GM06990 (cell line): ENCODE data around the gene HOMER1.

Experiments used
- DNase-seq: peaks from one replicate; pipeline ENCODE4 v3.0.0-alpha.2; 2011; ENCODE audit not compliant: insufficient read length; ENCODE audit errors: extremely low read depth
- H3K27me3 ChIP-seq: replicated peaks from 2 replicates; pipeline ENCODE4 v1.6.0; 2011; ENCODE audit warnings: low read length; ENCODE audit not compliant: control insufficient read depth, insufficient read depth
- H3K36me3 ChIP-seq: 2 replicates; pipeline ENCODE4 v1.5.1; 2011; ENCODE audit warnings: low read length; ENCODE audit not compliant: control insufficient read depth, insufficient read depth
- H3K4me3 ChIP-seq: replicated peaks from 2 replicates; pipeline ENCODE4 v1.5.1; 2011; ENCODE audit warnings: low read depth, mild to moderate bottlenecking, control low read depth, low read length
- TF ChIP-seq, protein P1 (sequence below): IDR thresholded peaks from 2 replicates; pipeline ENCODE4 v1.5.1; 2011; ENCODE audit warnings: low read length, control low read depth, mild to moderate bottlenecking, inconsistent platforms; ENCODE audit not compliant: insufficient read depth, poor library complexity, severe bottlenecking

The HOMER1 gene

GRCh38 chr5:79423296-79423695 lies 90.6 kb downstream of the HOMER1 start:
- no peak overlapping the region for H3K4me3 ChIP-seq
- no peaks in the 10 kb centered on the region for H3K27me3 ChIP-seq
- TF ChIP-seq, protein P1, sequence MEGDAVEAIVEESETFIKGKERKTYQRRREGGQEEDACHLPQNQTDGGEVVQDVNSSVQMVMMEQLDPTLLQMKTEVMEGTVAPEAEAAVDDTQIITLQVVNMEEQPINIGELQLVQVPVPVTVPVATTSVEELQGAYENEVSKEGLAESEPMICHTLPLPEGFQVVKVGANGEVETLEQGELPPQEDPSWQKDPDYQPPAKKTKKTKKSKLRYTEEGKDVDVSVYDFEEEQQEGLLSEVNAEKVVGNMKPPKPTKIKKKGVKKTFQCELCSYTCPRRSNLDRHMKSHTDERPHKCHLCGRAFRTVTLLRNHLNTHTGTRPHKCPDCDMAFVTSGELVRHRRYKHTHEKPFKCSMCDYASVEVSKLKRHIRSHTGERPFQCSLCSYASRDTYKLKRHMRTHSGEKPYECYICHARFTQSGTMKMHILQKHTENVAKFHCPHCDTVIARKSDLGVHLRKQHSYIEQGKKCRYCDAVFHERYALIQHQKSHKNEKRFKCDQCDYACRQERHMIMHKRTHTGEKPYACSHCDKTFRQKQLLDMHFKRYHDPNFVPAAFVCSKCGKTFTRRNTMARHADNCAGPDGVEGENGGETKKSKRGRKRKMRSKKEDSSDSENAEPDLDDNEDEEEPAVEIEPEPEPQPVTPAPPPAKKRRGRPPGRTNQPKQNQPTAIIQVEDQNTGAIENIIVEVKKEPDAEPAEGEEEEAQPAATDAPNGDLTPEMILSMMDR: no peak
- H3K36me3 ChIP-seq: no peaks in the 10 kb centered on the region
- DNase-seq: no peak

DNA sequence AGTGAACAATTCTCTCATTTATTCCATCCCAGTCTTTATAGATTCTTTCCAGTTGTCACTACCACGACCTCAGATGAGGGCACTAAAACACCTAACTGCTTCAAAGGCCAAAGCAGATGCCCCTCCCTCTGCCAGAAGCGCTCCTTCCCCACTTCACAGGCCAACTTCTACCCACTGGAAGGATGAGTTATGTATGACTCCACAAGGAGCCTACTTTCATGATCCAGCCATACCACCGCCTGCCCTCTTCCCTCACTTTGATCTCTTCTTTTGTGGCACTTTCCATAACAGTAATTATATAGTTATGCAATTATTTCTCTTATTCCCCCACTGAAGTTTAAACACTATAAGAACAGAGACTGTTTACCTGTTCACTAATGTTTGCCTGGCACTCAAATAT lies 93.7 kb downstream of the HOMER1 start:
- H3K4me3 ChIP-seq: no peak overlapping the region
- TF ChIP-seq, protein P1: no peak
- no peaks in the 10 kb centered on the region for H3K36me3 ChIP-seq
- no peak for DNase-seq
- no peaks in the 10 kb centered on the region for H3K27me3 ChIP-seq

DNA sequence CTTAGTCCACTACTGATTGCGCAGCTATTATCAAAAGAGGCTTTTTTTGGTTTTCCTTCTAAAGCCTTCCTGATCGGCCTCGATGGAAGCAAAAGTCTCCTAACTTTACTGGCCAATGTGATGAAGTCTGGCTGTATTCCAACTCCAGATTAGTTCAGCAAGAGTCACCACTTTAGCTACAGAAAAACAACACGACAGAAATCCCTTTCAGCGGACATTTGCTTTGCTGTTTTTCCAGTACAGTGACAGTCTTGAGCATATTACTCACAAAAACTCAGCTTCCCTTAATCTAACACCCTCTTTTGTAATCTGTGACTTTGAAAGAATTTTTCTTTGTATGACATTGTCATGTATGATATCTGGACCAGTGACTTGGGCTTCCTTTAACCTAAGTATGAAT lies 95.7 kb downstream of the HOMER1 start:
- Histone ChIP-seq H3K36me3 (no peaks in the 10 kb centered on the region), H3K27me3 (no peaks in the 10 kb centered on the region), H3K4me3 (no peak overlapping the region)
- DNase-seq: no peak
- TF ChIP-seq, protein P1: no peak

- DNase-seq: no peak
- Histone ChIP-seq H3K36me3 (no peaks in the 10 kb centered on the region), H3K27me3 (no peaks in the 10 kb centered on the region), H3K4me3 (no peak overlapping the region)
- TF ChIP-seq, protein P1: no peak
These were observed 96.4 kb downstream of the HOMER1 start for GRCh38 chr5:79417495-79417894.

- peak; percentile 31 for DNase-seq
- TF ChIP-seq, protein P1: no peak
- Histone ChIP-seq H3K27me3 (no peaks in the 10 kb centered on the region), H3K4me3 (no peak overlapping the region), H3K36me3 (no peaks in the 10 kb centered on the region)
These were observed 97.4 kb downstream of the HOMER1 start for GRCh38 chr5:79416499-79416898.

- DNase-seq: no peak
- TF ChIP-seq, protein P1: no peak
- H3K27me3 ChIP-seq: no peaks in the 10 kb centered on the region
- no peak overlapping the region for H3K4me3 ChIP-seq
- H3K36me3 ChIP-seq: no peaks in the 10 kb centered on the region
These were observed 100.8 kb downstream of the HOMER1 start for GRCh38 chr5:79413112-79413511.
